WI38 (cell line): ENCODE measurements around the gene CNOT8.

Experiments used
- H3K4me3 ChIP-seq: 2 replicates; pipeline ENCODE4 v1.5.1; 2011; ENCODE audit warnings: low read depth, mild to moderate bottlenecking, control low read depth, low read length
- CTCF ChIP-seq: IDR thresholded peaks from 2 replicates; pipeline ENCODE4 v1.5.1; 2012; ENCODE audit warnings: low read depth, mild to moderate bottlenecking, control low read depth, low read length

Gene CNOT8

GRCh38 chr5:154836225-154836624 lies 22.2 kb upstream of the CNOT8 start:
- no peak for TF ChIP-seq CTCF
- H3K4me3 ChIP-seq: no peak overlapping the region

- H3K4me3 ChIP-seq: no peak overlapping the region
- no peak for TF ChIP-seq CTCF
These were observed 21.2 kb upstream of the CNOT8 start for GRCh38 chr5:154837009-154837901.

GRCh38 chr5:154840435-154841272 lies 17.8 kb upstream of the CNOT8 start:
- no peak overlapping the region for H3K4me3 ChIP-seq
- no peak for TF ChIP-seq CTCF

GRCh38 chr5:154841273-154841661 lies 17.2 kb upstream of the CNOT8 start:
- TF ChIP-seq CTCF: no peak
- no peak overlapping the region for H3K4me3 ChIP-seq

- no peak overlapping the region for H3K4me3 ChIP-seq
- TF ChIP-seq CTCF: no peak
These were observed 15.5 kb upstream of the CNOT8 start for GRCh38 chr5:154842689-154843530.

GRCh38 chr5:154844809-154845208 lies 13.6 kb upstream of the CNOT8 start:
- H3K4me3 ChIP-seq: no peak overlapping the region
- no peak for TF ChIP-seq CTCF
